Stimulated activated CD4-positive, alpha-beta T cell treated with anti-CD3 and anti-CD28 coated beads, Interleukin-1b, Interleukin-23, amount 100 ng/mL, for 1 hour (primary cell): ENCODE measurements around the gene TIMELESS.
A peak's percentile ranks its signal among the peaks of the same experiment; 100 is the strongest.
"Not testable (repeated sequence)": the region's sequence is repeated elsewhere in the genome, so short reads cannot be mapped to it uniquely, and the experiment has no call there.

ENCODE experiments used
- DNase-seq, 2 donors: peaks; one replicate each; pipeline ENCODE4 v3.0.0-alpha.2; 2020; ENCODE audit warnings: low read depth in 2 of 2

Gene TIMELESS, protein sequence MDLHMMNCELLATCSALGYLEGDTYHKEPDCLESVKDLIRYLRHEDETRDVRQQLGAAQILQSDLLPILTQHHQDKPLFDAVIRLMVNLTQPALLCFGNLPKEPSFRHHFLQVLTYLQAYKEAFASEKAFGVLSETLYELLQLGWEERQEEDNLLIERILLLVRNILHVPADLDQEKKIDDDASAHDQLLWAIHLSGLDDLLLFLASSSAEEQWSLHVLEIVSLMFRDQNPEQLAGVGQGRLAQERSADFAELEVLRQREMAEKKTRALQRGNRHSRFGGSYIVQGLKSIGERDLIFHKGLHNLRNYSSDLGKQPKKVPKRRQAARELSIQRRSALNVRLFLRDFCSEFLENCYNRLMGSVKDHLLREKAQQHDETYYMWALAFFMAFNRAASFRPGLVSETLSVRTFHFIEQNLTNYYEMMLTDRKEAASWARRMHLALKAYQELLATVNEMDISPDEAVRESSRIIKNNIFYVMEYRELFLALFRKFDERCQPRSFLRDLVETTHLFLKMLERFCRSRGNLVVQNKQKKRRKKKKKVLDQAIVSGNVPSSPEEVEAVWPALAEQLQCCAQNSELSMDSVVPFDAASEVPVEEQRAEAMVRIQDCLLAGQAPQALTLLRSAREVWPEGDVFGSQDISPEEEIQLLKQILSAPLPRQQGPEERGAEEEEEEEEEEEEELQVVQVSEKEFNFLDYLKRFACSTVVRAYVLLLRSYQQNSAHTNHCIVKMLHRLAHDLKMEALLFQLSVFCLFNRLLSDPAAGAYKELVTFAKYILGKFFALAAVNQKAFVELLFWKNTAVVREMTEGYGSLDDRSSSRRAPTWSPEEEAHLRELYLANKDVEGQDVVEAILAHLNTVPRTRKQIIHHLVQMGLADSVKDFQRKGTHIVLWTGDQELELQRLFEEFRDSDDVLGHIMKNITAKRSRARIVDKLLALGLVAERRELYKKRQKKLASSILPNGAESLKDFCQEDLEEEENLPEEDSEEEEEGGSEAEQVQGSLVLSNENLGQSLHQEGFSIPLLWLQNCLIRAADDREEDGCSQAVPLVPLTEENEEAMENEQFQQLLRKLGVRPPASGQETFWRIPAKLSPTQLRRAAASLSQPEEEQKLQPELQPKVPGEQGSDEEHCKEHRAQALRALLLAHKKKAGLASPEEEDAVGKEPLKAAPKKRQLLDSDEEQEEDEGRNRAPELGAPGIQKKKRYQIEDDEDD

DNA sequence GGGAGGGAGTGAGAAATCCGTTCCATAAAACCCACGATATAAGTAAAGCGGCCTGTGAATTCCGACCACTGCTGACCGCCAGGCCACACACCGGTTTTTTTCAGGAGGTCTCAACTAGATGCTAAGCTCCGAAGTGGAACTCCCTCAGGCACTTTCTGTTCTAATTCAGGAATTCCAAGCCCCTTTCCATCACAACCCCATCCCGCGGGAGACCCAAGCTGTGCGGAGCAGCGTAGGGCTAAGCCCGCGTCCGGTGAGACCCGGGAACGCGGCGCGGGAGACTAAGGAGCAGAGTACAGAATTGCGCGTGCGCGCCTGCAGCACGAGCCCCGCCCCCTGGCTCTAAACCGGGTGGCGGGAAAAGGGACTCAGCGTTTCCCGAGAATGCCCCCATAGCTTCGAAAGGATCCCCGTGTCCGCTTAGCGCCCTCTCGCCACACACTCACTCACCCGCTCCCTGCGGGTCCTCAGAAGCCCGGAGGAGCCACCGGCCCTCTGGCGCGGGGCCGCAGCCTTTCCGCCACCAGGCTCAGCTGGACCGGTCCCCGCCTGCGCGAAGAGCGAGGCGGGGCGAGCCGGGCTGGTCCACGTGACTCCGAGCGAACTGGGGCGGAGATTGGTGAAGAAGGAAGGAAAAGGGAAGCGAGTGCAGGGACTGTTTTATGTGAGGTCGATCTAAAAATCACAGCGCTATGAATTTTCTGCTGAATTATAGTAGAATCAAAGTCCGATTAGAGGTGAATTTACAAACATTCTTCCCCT is at the start of gene TIMELESS:
Gene TIMELESS (minus strand): TSS at position 567 of the 762 bp plus-strand sequence. CDS start 15,256 bp downstream, outside the sequence.
- DNase-seq = peak; percentile 57 to 65

DNA sequence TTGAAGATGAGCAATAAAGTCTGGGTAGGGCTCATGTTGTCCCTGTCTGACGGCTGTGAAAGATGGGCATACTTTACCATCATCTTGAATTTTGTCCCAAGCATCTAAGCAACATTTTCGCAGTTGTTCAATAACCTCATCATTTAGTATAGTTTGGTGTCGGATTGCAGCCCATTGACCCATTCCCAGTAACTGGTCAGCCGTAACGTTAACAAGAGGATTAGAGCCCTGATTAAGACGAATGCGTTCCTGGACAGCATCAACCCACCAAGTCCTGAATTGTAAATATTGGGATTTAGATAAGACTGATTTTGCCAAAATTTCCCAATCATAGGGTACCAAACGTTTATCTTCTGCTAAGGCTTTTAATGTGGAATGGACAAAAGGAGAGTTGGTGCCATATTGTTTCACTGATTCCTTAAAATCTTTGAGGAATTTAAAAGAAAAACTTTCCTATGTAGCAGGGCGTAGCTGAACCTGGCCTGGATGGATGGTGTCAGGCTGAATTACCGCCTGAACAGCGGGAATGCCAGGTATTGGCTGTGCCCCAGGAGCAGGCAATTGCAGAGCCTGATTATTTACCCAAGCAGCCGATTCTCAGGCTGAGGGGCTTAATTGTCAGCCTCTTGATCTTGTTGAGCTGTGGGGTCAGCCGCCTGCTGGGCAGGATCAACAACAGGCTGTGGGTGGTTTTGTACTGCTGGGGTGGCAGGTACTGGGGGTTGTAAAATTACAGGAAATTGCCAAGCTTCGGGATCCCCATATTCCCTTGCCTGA is 49.1 kb upstream of the TIMELESS start:
- not testable (repeated sequence) for DNase-seq

DNA sequence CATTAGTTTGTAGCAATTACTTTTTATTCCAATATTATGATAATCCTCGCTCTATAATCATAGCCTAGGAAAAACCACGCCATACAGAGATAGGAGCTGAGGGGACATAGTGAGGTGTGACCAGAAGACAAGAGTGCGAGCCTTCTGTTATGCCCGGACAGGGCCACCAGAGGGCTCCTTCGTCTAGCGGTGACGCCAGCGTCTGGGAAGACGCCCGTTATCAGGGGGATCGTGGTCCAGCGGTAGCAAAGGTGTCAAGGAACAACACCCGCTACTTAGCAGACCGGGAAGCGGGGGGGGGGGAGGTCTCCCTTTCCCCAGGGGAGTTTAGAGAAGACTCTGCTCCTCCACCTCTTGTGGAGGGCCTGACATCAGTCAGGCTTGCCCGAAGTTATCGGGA is 47.5 kb upstream of the TIMELESS start:
- DNase-seq = peak in 1 of 2 donors; percentile 45

DNA sequence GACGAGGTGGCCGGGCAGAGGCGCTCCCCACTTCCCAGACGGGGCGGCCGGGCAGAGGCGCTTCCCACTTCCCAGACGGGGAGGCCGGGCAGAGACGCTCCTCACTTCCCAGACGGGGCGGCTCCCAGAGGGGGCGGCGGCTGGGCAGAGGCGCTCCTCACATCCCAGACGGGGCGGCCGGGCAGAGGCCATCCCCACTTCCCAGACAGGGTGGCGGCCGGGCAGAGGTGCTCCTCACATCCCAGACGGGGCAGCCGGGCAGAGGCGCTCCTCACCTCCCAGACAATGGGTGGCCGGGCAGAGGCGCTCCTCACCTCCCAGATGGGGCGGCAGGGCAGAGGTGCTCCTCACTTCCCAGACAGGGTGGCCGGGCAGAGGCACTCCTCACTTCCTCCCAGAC is 45.3 kb upstream of the TIMELESS start:
- not testable (repeated sequence) for DNase-seq

DNA sequence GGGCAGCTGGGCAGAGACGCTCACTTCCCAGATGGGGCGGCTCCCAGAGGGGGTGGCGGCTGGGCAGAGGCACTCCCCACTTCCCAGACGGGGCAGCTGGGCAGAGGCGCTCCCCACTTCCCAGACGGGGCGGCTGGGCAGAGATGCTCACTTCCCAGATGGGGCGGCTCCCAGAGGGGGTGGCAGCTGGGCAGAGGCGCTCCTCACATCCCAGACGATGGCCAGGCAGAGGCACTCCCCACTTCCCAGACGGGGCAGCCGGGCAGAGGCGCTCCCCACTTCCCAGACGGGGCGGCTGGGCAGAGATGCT is 44.8 kb upstream of the TIMELESS start:
- not testable (repeated sequence) for DNase-seq

DNA sequence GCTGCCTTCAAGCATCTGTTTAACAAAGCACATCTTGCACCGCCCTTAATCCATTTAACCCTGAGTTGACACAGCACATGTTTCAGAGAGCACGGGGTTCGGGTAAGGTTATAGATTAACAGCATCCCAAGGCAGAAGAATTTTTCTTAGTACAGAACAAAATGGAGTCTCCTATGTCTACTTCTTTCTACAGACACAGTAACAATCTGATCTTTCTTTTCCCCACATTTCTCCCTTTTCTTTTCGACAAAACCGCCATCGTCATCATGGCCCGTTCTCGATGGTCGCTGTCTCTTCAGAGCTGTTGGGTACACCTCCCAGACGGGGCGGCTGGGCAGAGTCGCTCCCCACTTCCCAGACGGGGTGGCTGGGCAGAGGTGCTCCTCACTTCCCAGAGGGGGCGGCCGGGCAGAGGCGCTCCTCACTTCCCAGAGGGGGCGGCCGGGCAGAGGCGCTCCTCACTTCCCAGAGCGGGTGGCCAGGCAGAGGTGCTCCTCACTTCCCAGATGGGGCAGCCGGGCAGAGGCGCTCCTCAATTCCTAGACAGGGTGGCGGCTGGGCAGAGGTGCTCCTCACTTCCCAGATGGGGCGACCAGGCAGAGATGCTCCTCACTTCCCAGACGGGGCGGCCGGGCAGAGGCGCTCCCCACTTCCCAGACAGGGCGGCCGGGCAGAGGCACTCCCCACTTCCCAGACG is 44.3 kb upstream of the TIMELESS start:
- not testable (repeated sequence) for DNase-seq

DNA sequence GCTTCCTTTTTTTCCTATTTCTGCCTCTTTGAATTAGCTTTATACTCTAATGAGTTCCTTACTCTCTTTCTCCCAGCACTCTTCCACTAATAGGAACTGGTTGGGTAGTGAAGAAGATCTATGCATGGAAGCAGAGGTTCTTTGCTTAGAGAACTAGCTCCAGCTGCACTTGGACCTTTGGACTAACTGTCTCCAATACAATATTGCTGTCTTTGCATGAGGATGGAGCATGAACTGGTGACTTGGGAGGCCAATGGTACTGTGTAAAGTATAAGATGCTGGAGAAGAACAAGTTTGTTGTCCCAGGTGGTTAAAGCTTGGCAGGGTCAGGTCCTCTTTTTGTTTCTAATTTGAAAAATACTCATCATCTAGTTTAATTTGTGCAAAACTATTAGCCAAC is 41.1 kb upstream of the TIMELESS start:
- DNase-seq = no peak

DNA sequence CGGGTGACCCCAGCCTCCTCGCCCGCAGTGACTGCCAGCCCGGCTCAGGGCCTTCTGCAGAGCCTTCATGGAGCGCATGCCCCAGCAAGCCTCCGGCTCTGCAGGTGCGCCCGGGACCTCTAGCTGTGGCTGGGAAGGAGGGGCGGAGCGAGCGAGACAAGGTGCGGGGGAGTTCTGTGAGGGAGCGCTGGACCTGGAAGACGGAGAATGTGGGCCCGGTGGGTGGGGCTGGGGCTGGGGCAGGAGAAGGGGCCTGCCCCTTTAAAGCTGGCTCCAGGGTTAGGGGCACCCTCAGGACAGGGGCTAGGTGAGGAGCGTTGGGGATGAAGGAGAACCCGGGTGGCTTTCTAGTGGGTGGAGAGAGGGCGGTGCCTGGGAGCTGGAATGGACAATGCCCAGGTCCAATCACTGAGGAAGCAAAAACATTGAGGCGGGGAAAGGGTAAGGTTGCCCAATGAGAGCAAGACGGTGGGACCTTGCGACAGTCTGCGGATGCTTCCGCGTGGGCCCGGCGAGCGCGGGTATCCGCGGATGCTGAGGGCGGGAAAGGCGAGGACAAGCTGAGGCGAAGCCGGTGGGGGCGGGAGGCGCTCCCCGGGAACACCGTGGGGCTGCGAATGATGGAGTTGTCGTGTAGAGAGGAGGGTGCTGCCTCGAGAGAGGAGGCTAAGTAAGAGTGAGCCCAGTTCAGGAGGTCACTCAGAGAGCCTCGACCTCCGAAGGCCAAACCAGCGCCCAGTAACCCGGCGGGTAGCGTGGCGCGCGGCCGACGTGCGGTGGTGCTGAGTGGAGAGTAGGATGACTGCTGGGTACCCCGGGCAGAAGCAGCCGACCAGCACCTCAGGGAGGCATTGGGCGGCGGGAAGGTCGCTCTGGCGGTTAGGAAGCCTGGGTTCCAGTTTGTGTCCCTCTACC is 39.1 kb upstream of the TIMELESS start, which contains the start of gene GLS2:
Gene GLS2 (minus strand): TSS at position 121 of the 915 bp plus-strand sequence. CDS start 43 bp downstream, at position 78.
- DNase-seq = peak; percentile 35 to 43

DNA sequence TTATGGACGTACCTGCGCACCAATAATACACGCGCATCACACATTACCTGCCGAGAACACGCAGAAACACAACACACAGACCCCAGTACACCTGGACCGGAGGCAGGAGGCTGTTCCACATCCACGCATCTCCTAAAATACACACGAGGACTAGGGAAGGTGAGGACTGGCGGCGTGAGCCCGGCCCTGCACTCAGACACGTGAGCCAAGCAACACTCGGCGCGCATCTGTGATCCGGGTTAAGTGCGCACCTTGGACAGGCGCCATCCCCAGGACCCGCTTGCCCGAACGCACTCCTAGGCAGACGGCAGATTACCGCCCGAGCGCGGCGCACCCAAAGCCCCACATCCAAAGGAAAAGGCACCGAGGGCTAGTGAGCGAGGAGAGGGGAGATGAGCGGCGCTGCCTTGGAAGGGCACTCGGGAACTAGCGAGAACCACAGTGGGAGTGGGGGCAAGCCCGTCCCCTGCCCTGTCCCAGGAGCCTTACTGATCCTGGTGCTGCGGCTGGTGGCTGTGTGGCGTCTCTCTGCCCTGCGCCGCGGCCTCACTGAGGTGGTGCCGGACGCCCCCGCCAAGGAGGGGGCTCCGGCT is 38.3 kb upstream of the TIMELESS start:
- DNase-seq = no peak

DNA sequence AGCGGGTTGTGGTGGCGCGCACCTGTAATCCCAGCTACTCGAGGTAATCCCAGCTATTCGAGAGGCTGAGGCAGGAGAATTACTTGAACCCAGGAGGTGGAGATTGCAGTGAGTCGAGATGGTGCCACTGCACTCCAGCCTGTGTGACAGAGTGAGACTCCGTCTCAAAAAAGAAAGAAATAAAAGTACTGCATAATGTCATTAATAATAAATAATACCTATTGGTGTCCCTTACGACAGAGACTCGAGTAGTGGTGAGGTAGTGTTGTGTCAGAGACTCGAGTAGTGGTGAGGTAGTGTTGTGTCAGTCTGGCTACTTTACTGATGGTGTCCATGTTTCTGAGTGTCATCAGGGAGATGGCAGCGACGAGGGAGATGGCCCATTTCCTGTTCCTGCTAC is 37.5 kb upstream of the TIMELESS start:
- no peak for DNase-seq

DNA sequence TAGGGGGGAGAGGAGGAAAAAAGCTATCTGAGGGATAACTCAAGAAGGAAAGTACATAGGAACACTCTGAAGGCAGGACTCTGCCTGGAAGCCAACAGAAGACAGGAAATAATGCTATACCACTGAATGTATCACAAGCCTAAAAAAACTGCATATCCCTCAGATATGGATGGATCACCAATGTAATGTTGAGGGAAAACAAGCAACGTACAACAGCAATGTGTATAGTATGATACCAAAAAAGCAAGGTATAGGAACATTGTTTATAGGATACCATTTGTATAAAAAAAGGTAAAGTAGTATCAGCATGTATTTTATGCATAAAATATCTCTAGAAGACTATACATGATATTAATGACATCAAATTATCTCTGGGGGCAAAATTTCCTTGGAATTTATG is 35.3 kb upstream of the TIMELESS start:
- DNase-seq = no peak

DNA sequence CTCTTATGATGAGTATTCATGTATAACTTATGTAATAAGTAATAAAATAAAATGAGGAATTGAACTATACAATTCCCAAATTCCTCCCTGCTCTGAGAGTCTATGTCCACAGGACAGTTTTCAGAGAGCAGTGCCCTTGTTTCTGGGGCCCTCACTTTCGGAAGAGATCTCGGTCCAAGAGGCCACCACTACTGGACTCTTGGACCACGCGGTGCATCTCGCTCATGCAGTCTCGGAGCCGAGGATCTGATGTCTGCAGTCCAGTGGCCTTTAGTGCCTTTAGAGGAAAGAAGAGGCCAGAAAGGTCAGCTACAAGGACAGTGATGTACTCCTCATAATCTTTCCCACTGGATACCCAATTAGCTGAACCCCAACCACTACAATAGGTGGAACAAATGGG is 30.4 kb upstream of the TIMELESS start:
- no peak for DNase-seq

DNA sequence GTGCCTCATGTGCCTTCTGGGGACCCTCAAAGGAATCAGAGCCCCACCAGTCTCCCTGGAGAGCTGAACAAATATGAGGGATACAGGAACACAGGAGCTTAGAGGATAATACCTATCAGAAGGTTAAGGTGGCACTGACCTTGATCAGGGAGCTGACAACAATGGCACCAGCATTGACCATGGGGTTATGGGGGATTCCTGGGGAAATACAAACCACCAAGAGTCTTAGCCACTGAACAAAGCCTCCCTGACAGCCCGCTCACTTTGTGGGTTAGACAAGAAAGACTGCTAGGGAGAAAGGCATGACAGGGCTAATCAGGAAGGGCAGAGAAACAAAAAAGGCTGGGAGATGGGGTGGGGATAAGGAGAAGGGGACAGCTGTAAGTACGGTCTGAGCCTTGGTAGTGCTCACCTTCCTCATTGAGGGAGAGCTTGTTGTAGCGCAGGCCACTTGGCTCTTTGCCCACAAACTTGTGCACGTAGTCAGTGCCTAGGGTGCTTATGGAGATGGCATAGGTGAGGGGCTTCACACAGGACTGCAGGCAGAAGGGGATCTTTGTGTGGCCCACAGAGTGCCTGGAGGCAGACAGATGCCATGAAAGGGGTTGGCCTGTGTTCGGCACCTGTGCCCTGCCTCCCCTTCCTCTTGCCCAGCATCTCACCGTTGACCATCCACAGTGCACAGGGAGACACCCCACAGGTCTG is 28.4 kb upstream of the TIMELESS start:
- no peak for DNase-seq

DNA sequence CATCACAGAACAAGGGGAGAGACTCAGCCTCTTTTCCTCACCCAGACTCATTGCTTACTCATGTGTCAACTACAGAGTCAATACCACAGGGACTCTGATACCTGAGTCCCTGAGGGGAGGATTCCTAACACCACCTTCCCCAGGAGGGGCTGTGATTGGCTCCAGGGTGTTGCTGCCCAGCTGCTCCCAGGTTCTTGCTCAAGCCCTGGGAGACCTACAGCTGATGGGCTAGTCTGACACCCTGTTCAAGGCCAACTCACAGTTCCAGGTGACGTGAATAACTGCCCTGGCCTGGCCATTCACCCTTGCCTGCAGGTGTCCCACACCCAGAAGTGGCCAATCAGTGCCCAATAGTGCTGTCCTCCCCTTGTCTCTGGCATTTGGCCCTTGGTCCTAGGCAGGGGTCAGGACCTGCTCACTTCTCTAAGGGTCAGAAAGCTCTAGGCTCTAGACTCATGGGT is 27.8 kb upstream of the TIMELESS start:
- DNase-seq = no peak

DNA sequence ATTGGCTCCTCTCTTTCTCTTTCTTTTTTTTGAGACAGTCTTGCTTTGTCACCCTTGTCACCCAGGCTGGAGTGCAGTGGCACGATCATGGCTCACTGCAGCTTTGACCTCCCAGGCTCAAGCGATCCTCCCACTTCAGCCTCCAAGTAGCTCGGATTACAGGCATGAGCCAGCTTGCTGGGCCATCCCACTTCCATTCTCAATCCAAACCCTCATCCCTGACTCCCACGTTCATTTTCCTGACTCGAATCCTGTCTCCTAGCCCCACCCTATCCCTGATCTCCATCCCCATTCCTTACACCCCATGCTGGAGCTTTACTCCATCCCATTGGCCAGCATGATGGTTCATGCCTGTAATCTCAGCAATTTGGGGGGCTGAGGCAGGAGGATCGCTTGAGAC is 26.9 kb upstream of the TIMELESS start:
- DNase-seq = no peak

DNA sequence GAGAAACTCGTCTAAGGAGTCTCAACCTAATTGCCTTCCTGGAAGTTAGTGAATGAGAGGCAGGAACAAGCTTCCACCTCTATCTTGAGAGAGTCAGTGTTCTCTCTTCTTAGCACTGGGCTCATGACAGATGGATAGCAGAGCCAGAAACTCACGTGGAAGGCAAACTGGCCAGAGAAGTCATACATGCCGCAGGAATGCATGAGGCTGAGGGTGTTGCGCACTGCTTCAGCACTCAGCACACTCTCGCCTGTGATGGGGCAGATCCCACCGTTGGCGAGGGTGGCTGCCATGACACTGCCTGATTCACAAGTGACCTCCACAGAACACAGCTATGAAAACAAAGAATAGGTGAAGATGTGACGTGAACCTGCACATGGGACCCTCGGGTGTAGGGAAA is 25.2 kb upstream of the TIMELESS start:
- no peak for DNase-seq

DNA sequence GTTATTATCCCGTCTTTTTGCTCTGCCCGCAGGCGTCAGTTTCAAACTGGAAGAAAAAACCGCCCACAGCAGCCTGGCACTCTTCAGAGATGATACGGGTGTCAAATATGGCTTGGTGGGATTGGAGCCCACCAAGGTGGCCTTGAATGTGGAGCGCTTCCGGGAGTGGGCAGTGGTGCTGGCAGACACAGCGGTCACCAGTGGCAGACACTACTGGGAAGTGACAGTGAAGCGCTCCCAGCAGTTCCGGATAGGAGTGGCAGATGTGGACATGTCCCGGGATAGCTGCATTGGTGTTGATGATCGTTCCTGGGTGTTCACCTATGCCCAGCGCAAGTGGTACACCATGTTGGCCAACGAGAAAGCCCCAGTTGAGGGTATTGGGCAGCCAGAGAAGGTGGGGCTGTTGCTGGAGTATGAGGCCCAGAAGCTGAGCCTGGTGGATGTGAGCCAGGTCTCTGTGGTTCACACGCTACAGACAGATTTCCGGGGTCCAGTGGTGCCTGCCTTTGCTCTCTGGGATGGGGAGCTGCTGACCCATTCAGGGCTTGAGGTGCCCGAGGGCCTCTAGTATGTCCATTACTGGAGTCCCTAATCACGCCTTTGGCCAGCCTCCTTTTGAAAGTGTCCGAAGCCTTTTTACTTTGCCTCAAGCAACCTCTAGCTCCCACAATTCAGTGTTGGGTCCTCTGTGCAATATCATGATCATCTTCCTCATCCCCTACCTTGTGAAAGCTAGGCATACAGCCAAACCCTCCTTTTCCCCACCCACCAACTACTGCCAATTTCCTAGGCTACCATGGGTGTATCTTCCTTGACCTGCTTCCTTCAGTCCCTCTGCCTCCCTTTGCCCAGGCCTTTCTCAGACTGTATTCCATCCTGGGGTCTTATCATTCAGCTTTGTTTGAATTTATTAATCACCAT is 20.0 kb upstream of the TIMELESS start:
- no peak for DNase-seq
